DOHH2 (cell line): ENCODE results near the gene MAGOHB.

Experiments
- CTCF ChIP-seq: fragments of 200-600 bp; sonication (generic); IDR thresholded peaks from one replicate; pipeline ENCODE4 v1.5.1; 2014; ENCODE audit warnings: antibody characterized with exemption, mild to moderate bottlenecking, low read depth, low read length; ENCODE audit not compliant: poor library complexity, severe bottlenecking
- EZH2phosphoT487 ChIP-seq: fragments of 200-600 bp; sonication (generic); IDR thresholded peaks from 2 replicates; pipeline ENCODE4 v1.6.1; 2017; ENCODE audit warnings: borderline replicate concordance, mild to moderate bottlenecking, antibody characterized with exemption, low read length, moderate library complexity, mixed read lengths

GRCh38 chr12:10652192-10652591, 38.8 kb upstream of the MAGOHB start:
- no peak for TF ChIP-seq CTCF
- no peak for TF ChIP-seq EZH2phosphoT487
